Mesothelial cell of epicardium (in vitro differentiated cells): ENCODE data around the gene UBE2E1. TPM values are rescaled to one million over a fixed set of nuclear protein-coding genes. Genes with fewer than 3 reads are reported as not detected.

Source experiments
- DNase-seq, 2 experiments: peaks; one replicate each; pipeline ENCODE4 v3.0.0; 2021; ENCODE audit warnings: low spot score in 2 of 2; ENCODE audit not compliant: unreplicated experiment in 2 of 2
- H3K27ac Mint-ChIP-seq: 2 replicates; pipeline ENCODE4 v1.8.0; 2021; ENCODE audit warnings: mixed read lengths
- H3K27me3 Mint-ChIP-seq: 2 replicates; pipeline ENCODE4 v1.8.0; 2021; ENCODE audit warnings: low read depth, mixed read lengths
- H3K36me3 Mint-ChIP-seq: 2 replicates; pipeline ENCODE4 v1.8.0; 2021; ENCODE audit warnings: mixed read lengths
- H3K4me1 Mint-ChIP-seq: 2 replicates; pipeline ENCODE4 v1.8.0; 2021; ENCODE audit warnings: mixed read lengths
- H3K4me3 Mint-ChIP-seq: 2 replicates; pipeline ENCODE4 v1.8.0; 2021; ENCODE audit warnings: mild to moderate bottlenecking, moderate library complexity, mixed read lengths
- H3K9me3 Mint-ChIP-seq: 2 replicates; pipeline ENCODE4 v1.8.0; 2021; ENCODE audit warnings: mixed read lengths
- CTCF ChIP-seq: fragments of 200-600 bp; sonication (generic); IDR thresholded peaks from one replicate; pipeline ENCODE4 v1.5.0; 2021; ENCODE audit warnings: antibody characterized with exemption; ENCODE audit not compliant: unreplicated experiment
- total RNA-seq: library from RNA; stranded (reverse); gene quantifications from 3 replicates; pipeline ENCODE4 v1.2.1, GENCODE V29; 2021

The UBE2E1 gene
- total RNA-seq, 1 donor from 2014 or later: 89.9 TPM

GRCh38 chr3:23821858-23822257, 16.1 kb downstream of the UBE2E1 start:
- Mint-ChIP-seq H3K4me3 (no peak overlapping the region), H3K4me1 (peaks cover 12% of the 10 kb centered on the region), H3K27me3 (peaks cover 5% of the 10 kb centered on the region), H3K36me3 (peaks cover 10% of the 10 kb centered on the region), H3K27ac (no peak overlapping the region), H3K9me3 (no peaks in the 10 kb centered on the region)
- no peak for DNase-seq
- no peak for TF ChIP-seq CTCF

GRCh38 chr3:23822559-23822958, 16.8 kb downstream of the UBE2E1 start:
- Mint-ChIP-seq H3K27me3 (peaks cover 5% of the 10 kb centered on the region), H3K4me3 (no peak overlapping the region), H3K27ac (no peak overlapping the region), H3K4me1 (peaks cover 16% of the 10 kb centered on the region), H3K36me3 (peaks cover 8% of the 10 kb centered on the region), H3K9me3 (no peaks in the 10 kb centered on the region)
- no peak for DNase-seq
- TF ChIP-seq CTCF: no peak

- no peaks in the 10 kb centered on the region for H3K9me3 Mint-ChIP-seq
- DNase-seq: no peak
- H3K27ac Mint-ChIP-seq: no peak overlapping the region
- no peak for TF ChIP-seq CTCF
- H3K27me3 Mint-ChIP-seq: peaks cover 5% of the 10 kb centered on the region
- peaks cover 19% of the 10 kb centered on the region for H3K4me1 Mint-ChIP-seq
- peaks cover 2% of the 10 kb centered on the region for H3K36me3 Mint-ChIP-seq
- no peak overlapping the region for H3K4me3 Mint-ChIP-seq
Measured at GRCh38 chr3:23823620-23824019, 17.9 kb downstream of the UBE2E1 start.

GRCh38 chr3:23824699-23825444, 19.1 kb downstream of the UBE2E1 start:
- peaks cover 25% of the 10 kb centered on the region for H3K4me1 Mint-ChIP-seq
- DNase-seq: no peak

GRCh38 chr3:23825802-23826201, 20.0 kb downstream of the UBE2E1 start:
- Mint-ChIP-seq H3K27me3 (peaks cover 6% of the 10 kb centered on the region), H3K4me1 (peaks cover 28% of the 10 kb centered on the region), H3K36me3 (peaks cover 2% of the 10 kb centered on the region), H3K27ac (no peak overlapping the region), H3K9me3 (no peaks in the 10 kb centered on the region), H3K4me3 (no peak overlapping the region)
- DNase-seq: no peak
- TF ChIP-seq CTCF: no peak

More at GRCh38 chr3:23824699-23825444, 19.1 kb downstream of the UBE2E1 start:
- Mint-ChIP-seq H3K36me3 (peaks cover 2% of the 10 kb centered on the region), H3K9me3 (no peaks in the 10 kb centered on the region), H3K4me3 (no peak overlapping the region), H3K27me3 (peaks cover 6% of the 10 kb centered on the region), H3K27ac (no peak overlapping the region)
- no peak for TF ChIP-seq CTCF
